Ovary (tissue), 9 donors: ENCODE data around the gene FARP1. TPM values are rescaled to one million over a fixed set of nuclear protein-coding genes. Genes with fewer than 3 reads are reported as not detected.

Source experiments
- DNase-seq, 5 donors: peaks; one replicate each; pipeline ENCODE4 v3.0.0-alpha.2; 2019 to 2020
- H3K27ac ChIP-seq, 2 donors: fragments of 200-600 bp; one replicate each; pipeline versions ENCODE4 v1.5.1 to v1.8.0; 2019 to 2022
- H3K27me3 ChIP-seq: fragments of 200-600 bp; one replicate; pipeline ENCODE4 v1.8.0; 2022
- H3K36me3 ChIP-seq: fragments of 200-600 bp; sonication (generic); one replicate; pipeline ENCODE4 v1.5.1; 2019
- H3K4me1 ChIP-seq: one replicate; pipeline ENCODE4 v1.8.1; 2013; ENCODE audit warnings: mild to moderate bottlenecking, moderate library complexity; ENCODE audit not compliant: insufficient read depth
- H3K4me3 ChIP-seq: fragments of 200-600 bp; sonication (generic); one replicate; pipeline ENCODE4 v1.5.1; 2017
- H3K9me3 ChIP-seq, 2 donors: fragments of 200-600 bp in 1 of 2; sonication (generic) in 1 of 2; one replicate each; pipeline versions ENCODE4 v1.5.1 to v1.8.1; 2013 to 2019; ENCODE audit warnings: mild to moderate bottlenecking in 1 of 2, moderate library complexity in 1 of 2
- EP300 ChIP-seq: sonication (generic); formaldehyde crosslinking; IDR thresholded peaks from one replicate; pipeline ENCODE4 v1.6.1; 2017; ENCODE audit warnings: antibody characterized with exemption
- POLR2A ChIP-seq: fragments of 450-650 bp; IDR thresholded peaks from one replicate; pipeline ENCODE4 v1.6.1; 2017; ENCODE audit warnings: antibody characterized with exemption, mild to moderate bottlenecking, moderate library complexity
- WGBS, 3 donors: extraction: QIAGEN DNeasy Blood & Tissue Kit in 1 of 3; methylation state at CpG; one replicate each; pipeline versions ENCODE4 v1.1.5 to v1.1.7; 2013 to 2017; 5-methylcytosine and 5-hydroxymethylcytosine counted together
- intact Hi-C, 4 donors: fragments of 100-400 bp; cut with DNase I; formaldehyde crosslinking; loops; one replicate each; pipeline versions ENCODE4 v1.11.0 to v1.15.1; 2022 to 2023
- polyA plus RNA-seq, 2 donors: library from polyadenylated mRNA; stranded (reverse); fragments of 200-250 nt in 1 of 2; fragments of 350-450 nt in 1 of 2; fragmentation: Illumina TruSeq in 1 of 2; extraction: RNeasy Lipid Tissue Mini Kit (QIAGEN cat#74804) in 1 of 2; gene quantifications; one replicate each; pipeline ENCODE4 v1.2.3, GENCODE V29; 2013 to 2014
- total RNA-seq, 7 donors: library from RNA; depleted of rRNA in 2 of 7; stranded (reverse); fragments of >200 nt in 2 of 7; fragmentation: NEBNext Ultra II Directional in 3 of 7; extraction: Animal tissue kit (Norgen Biotek cat#: 25700) in 3 of 7; gene quantifications; one replicate each; pipeline versions ENCODE4 v1.1.0 to v1.2.4, GENCODE V29; 2016 to 2023
- TF ChIP-seq, protein P1 (sequence below), 3 donors: fragments of 450-650 bp in 2 of 3; fragments of 200-600 bp in 1 of 3; IDR thresholded peaks; one replicate each; pipeline versions ENCODE4 v1.5.1 to v1.8.0; 2016 to 2022; ENCODE audit warnings: antibody characterized with exemption in 3 of 3, mild to moderate bottlenecking in 1 of 3
- donor health status: DM: no; HTN: no; CAD: no; lungs with moderate emphysema.
- donor health status: DM: no; HTN: no; CAD: no.
- donor health status: Bipolar disorder and iron deficiency.
- donor health status: DM: yes; HTN: yes; CAD: no.
- donor health status: DM: no; HTN: no; CAD: no.
- donor health status: DM: yes; HTN: yes; CAD: no.

FARP1 gene
- total and polyA plus RNA-seq, 9 donors, result 10.2 to 90.1 (median 35.6) TPM

DNA sequence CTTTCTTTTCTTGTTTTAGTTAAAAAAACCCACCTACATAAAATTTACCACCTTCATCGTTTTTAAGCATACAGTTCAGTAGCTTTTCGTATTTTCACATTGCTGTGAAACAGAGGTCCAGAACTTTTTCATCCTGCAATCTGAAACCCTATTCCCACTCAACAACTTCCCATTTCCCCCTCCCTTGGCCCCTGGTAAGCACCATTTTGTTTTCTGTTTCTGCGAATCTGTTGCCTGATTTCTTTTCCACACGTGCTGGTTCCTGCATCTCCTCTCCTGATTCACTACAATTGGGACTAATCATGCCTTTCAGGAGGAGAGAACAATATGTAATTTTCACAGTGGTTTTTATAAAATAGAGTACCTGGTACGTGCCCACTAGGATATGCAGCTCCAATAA is 183.4 kb downstream of the FARP1 start:
- H3K27ac ChIP-seq, result no peak overlapping the region
- H3K4me1 ChIP-seq, result peaks cover 6% of the 10 kb centered on the region
- intact Hi-C loops, result no loop called here
- no peaks in the 10 kb centered on the region for H3K27me3 ChIP-seq
- 70 to 83% (median 83%) methylated on average over 5 of the region's 5 CpGs for WGBS, 3 donors
- no peaks in the 10 kb centered on the region for H3K9me3 ChIP-seq
- no peak overlapping the region for H3K4me3 ChIP-seq
- no peaks in the 10 kb centered on the region for H3K36me3 ChIP-seq
- DNase-seq, result no peak
- TF ChIP-seq, protein P1, sequence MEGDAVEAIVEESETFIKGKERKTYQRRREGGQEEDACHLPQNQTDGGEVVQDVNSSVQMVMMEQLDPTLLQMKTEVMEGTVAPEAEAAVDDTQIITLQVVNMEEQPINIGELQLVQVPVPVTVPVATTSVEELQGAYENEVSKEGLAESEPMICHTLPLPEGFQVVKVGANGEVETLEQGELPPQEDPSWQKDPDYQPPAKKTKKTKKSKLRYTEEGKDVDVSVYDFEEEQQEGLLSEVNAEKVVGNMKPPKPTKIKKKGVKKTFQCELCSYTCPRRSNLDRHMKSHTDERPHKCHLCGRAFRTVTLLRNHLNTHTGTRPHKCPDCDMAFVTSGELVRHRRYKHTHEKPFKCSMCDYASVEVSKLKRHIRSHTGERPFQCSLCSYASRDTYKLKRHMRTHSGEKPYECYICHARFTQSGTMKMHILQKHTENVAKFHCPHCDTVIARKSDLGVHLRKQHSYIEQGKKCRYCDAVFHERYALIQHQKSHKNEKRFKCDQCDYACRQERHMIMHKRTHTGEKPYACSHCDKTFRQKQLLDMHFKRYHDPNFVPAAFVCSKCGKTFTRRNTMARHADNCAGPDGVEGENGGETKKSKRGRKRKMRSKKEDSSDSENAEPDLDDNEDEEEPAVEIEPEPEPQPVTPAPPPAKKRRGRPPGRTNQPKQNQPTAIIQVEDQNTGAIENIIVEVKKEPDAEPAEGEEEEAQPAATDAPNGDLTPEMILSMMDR (IDR thresholded peaks at IDR 0.05), result no peak
- no peak for TF ChIP-seq EP300
- TF ChIP-seq POLR2A, result no peak

DNA sequence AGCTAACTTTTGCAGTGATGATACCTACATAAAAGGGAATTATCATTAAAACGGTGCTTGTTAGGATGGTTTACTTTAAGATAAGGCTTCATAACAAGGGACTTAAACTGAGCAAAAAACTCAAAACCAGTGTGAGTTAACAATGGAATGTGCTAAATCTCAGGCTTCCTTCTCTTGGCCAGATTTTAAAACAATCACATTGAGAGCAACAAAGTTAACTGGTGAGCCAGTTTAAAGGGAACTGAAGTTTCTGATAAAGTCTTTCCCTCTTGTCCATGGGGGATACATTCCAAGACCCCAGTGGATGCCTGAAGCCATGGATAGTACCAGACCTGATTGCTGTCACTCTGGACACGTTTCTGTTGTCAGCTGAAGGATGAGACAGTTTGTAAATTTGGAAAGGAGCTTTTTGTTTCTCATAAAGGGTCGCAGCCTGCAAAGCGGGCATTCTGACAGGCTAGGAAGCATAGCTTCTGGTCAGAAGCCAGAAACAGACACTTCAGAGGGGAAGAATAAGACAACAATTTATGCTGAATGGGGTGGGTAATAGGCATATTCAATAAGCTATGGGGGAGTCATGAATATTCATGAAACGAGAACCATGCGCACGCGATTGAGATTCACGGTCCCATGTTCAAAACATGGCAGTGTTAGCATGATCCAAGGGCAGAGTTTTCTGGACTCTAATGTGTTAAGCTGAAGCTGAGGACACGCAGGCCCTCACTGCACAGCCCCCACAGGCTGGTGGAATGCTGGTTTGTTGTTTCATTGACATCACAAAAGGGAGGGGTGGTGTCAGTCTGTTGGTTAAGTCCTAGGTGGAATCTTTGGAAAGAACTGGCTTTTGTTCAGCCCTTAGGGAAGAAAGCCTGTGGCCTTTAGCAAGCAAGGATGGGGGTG is 184.7 kb downstream of the FARP1 start:
- 20 to 55% (median 27%) methylated on average over 10 of the region's 10 CpGs for WGBS, 3 donors
- Histone ChIP-seq H3K27ac (no peak overlapping the region), H3K4me1 (peaks cover 6% of the 10 kb centered on the region), H3K27me3 (no peaks in the 10 kb centered on the region), H3K36me3 (no peaks in the 10 kb centered on the region), H3K4me3 (no peak overlapping the region), H3K9me3 (no peaks in the 10 kb centered on the region)
- intact Hi-C loops, result no loop called here
- TF ChIP-seq POLR2A (no peak), EP300 (no peak)
- TF ChIP-seq, protein P1 (IDR thresholded peaks at IDR 0.05), result no peak
- DNase-seq, result peak in 1 of 5 donors; percentile 47

DNA sequence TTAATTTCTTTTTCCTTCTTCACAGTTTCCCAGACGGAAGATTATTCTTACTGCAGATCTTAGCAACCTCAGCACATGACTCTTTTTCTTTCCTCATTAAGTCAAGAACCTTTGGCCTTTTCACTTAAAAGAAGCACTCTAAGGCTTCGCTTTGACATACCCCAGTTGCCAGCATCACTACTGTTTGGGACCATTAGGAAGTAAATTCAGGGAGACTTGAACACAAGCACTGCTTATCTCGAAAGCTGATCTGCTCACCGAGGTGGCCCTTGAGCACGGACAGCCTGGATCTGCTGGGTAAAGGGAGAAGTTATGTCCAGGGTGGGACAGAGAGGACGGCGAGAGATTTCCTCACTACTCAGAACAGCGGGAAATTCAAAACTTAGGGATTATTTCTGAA is 185.6 kb downstream of the FARP1 start:
- no peaks in the 10 kb centered on the region for H3K36me3 ChIP-seq
- 82 to 83% (median 82%) methylated on average over 8 of the region's 8 CpGs for whole genome bisulfite sequencing, 3 donors
- H3K27me3 ChIP-seq, result no peaks in the 10 kb centered on the region
- H3K4me1 ChIP-seq, result peaks cover 6% of the 10 kb centered on the region
- H3K27ac ChIP-seq, result no peak overlapping the region
- H3K9me3 ChIP-seq, result no peaks in the 10 kb centered on the region
- no peak overlapping the region for H3K4me3 ChIP-seq
- intact Hi-C loops, result no loop called here
- DNase-seq, result no peak
- TF ChIP-seq, protein P1 (IDR thresholded peaks at IDR 0.05), result no peak
- TF ChIP-seq POLR2A, result no peak
- TF ChIP-seq EP300, result no peak

DNA sequence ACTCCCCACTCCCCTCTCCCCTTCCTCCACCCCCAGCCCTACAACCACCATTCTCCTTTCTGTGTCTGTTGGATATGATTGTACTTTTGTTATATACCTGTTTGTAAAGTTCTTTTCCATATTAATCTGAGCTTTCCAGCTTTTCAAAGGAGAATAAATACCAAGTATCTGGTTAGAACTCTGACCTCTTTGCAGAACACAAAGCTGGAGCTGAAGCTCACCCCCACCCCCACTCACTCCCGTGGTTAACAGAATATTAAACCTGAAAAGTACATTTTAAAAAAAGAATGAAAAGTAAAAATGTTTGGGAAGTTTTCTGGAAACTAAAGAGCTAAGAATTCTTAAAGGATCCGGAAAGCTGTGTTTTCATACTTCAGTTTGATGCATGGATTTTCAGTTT is 189.3 kb downstream of the FARP1 start:
- Histone ChIP-seq H3K27ac (no peak overlapping the region), H3K4me3 (no peak overlapping the region), H3K9me3 (no peaks in the 10 kb centered on the region), H3K36me3 (no peaks in the 10 kb centered on the region), H3K4me1 (peaks cover 4% of the 10 kb centered on the region), H3K27me3 (no peaks in the 10 kb centered on the region)
- TF ChIP-seq EP300, result no peak
- no peak for TF ChIP-seq POLR2A
- TF ChIP-seq, protein P1 (IDR thresholded peaks at IDR 0.05), result no peak
- DNase-seq, result no peak
- WGBS, 3 donors, result 39 to 55% (median 42%) methylated on average over 2 of the region's 2 CpGs
- intact Hi-C loops, result no loop called here
